Measurements from ENCODE around the gene FAM187B. TPM values are rescaled to one million over a fixed set of nuclear protein-coding genes. Genes with fewer than 3 reads are reported as not detected.

The FAM187B gene
- total RNA-seq, 1 experiment from 2014 or later: not detected

DNA sequence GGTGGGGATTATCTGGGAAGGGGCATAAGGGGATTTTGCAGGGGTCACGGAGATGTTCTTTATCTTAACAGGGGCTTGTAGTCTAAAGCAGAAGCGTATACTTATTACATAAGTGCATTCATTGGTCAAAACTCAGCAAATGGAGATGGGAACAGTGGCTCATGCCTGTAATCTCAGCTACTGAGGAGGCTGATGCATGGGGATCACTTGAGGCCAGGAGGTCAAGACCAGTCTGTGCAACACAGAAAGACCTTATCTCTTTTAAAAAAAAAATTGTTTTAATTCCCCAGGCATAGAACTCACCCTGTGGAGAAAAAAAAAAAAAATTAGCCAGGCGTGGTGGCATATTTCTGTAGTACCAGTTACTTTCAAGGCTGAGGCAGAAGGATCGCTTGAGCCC, 18.9 kb downstream of the FAM187B start:
- TF ChIP-seq EZH2 (IDR thresholded peaks at IDR 0.05; ENCODE audit: low read depth): no peak
- TF ChIP-seq, protein P1, sequence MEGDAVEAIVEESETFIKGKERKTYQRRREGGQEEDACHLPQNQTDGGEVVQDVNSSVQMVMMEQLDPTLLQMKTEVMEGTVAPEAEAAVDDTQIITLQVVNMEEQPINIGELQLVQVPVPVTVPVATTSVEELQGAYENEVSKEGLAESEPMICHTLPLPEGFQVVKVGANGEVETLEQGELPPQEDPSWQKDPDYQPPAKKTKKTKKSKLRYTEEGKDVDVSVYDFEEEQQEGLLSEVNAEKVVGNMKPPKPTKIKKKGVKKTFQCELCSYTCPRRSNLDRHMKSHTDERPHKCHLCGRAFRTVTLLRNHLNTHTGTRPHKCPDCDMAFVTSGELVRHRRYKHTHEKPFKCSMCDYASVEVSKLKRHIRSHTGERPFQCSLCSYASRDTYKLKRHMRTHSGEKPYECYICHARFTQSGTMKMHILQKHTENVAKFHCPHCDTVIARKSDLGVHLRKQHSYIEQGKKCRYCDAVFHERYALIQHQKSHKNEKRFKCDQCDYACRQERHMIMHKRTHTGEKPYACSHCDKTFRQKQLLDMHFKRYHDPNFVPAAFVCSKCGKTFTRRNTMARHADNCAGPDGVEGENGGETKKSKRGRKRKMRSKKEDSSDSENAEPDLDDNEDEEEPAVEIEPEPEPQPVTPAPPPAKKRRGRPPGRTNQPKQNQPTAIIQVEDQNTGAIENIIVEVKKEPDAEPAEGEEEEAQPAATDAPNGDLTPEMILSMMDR (conservative IDR thresholded peaks at IDR 0.05): no peak
- POLR2A ChIA-PET (ENCODE audit: unreplicated experiment): no interaction called here
- no TSS peak for BruUV-seq (replicated peaks)
- Histone ChIP-seq H3K9me3 (ENCODE audit: insufficient read depth, low read depth) (no peaks in the 10 kb centered on the region), H2AFZ (no peak overlapping the region), H3K27me3 (ENCODE audit: insufficient read depth, low read depth) (no peaks in the 10 kb centered on the region), H3K4me3 (no peak overlapping the region), H3K36me3 (ENCODE audit: low read depth) (no peaks in the 10 kb centered on the region), H3K4me1 (replicated peaks; ENCODE audit: insufficient read depth) (peaks cover 33% of the 10 kb centered on the region), H3K4me2 (no peak overlapping the region), H3K27ac (no peak overlapping the region), H3F3A (ENCODE audit: insufficient read depth, low read depth) (peaks cover 37% of the 10 kb centered on the region), H4K20me1 (ENCODE audit: insufficient read depth) (no peaks in the 10 kb centered on the region), H3K79me2 (ENCODE audit: low read depth) (no peaks in the 10 kb centered on the region), H3K9me2 (ENCODE audit: insufficient read depth) (no peaks in the 10 kb centered on the region)
- intact Hi-C loops (cut with micrococcal nuclease; ENCODE audit: unreplicated experiment): no loop called here
- DNase-seq: no peak
- CTCF ChIA-PET: no interaction called here

DNA sequence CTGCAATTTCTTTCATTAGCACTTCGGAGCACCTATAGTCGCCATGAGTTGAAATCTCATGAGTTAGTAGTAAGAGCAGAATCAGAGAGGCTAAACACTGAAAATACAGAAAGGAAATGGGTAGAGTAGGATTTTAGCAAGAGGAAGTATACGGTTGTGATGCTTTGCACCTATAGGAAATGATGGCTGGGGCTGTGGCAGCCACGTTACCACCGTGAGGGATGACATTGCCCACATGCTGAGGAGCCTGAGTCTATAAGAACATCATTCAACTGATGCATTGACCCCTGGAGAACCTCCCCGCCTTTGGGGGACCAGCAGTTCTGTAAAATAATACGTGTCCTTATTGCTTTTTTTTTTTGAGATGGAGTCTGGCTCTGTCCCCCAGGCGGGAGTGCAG, 20.4 kb downstream of the FAM187B start:
- H3F3A ChIP-seq (ENCODE audit: insufficient read depth, low read depth): peaks cover 22% of the 10 kb centered on the region
- no peaks in the 10 kb centered on the region for H3K79me2 ChIP-seq (ENCODE audit: low read depth)
- H3K36me3 ChIP-seq (ENCODE audit: low read depth): no peaks in the 10 kb centered on the region
- H3K4me1 ChIP-seq (replicated peaks; ENCODE audit: insufficient read depth): peaks cover 18% of the 10 kb centered on the region
- no peaks in the 10 kb centered on the region for H3K9me2 ChIP-seq (ENCODE audit: insufficient read depth)
- H3K27ac ChIP-seq: 0 out of 2 replicates have a peak overlapping the region, but pooled peaks have one; percentile 58
- DNase-seq: no peak
- TF ChIP-seq, protein P1 (conservative IDR thresholded peaks at IDR 0.05): no peak
- TF ChIP-seq EZH2 (IDR thresholded peaks at IDR 0.05; ENCODE audit: low read depth): no peak
- BruUV-seq (replicated peaks): no TSS peak
- no peak overlapping the region for H2AFZ ChIP-seq
- no peaks in the 10 kb centered on the region for H3K9me3 ChIP-seq (ENCODE audit: insufficient read depth, low read depth)
- no peak overlapping the region for H3K4me3 ChIP-seq
- H3K4me2 ChIP-seq: peak overlapping the region; percentile 59; the same call in 1 of the 2 replicates
- ChIA-PET CTCF (no interaction called here), POLR2A (ENCODE audit: unreplicated experiment) (interaction anchor here (0.6 kb wide), 1 partner anchor 46 kb away, joined by 5 read pairs; no protein-coding TSS in a partner anchor)
- H3K27me3 ChIP-seq (ENCODE audit: insufficient read depth, low read depth): no peaks in the 10 kb centered on the region
- no peaks in the 10 kb centered on the region for H4K20me1 ChIP-seq (ENCODE audit: insufficient read depth)
- intact Hi-C loops (cut with micrococcal nuclease; ENCODE audit: unreplicated experiment): no loop called here

DNA sequence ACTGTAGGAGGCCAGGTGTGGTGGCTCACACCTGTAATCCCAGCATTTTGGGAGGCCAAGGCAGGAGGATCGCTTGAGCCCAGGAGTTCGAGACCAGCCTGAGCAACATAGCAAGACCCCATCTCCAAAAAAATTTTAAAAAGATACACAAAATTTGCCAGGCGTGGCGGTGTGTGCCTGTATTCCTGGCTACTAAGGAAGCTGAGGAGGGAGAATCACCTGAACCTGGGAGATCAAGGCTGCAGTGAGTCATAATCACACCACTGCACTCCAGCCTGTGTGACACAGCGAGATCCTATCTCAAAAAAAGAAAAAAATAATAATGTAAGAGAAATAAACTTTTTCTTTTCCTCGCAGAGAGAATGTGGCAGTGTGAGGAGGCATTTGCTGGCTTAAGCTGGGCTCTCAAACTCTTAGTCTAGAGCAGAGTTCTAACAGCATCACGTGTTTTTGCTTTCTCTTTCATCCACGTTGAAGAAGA, 21.1 kb downstream of the FAM187B start:
- Histone ChIP-seq H2AFZ (no peak overlapping the region), H3F3A (ENCODE audit: insufficient read depth, low read depth) (peaks cover 15% of the 10 kb centered on the region; the same call in 1 of the 2 replicates), H3K79me2 (ENCODE audit: low read depth) (no peaks in the 10 kb centered on the region), H3K9me2 (ENCODE audit: insufficient read depth) (no peaks in the 10 kb centered on the region), H3K9me3 (ENCODE audit: insufficient read depth, low read depth) (no peaks in the 10 kb centered on the region), H3K36me3 (ENCODE audit: low read depth) (no peaks in the 10 kb centered on the region), H3K27ac (peak overlapping the region; percentile 58), H3K4me2 (peak overlapping the region; percentile 59), H3K4me3 (no peak overlapping the region), H3K27me3 (ENCODE audit: insufficient read depth, low read depth) (no peaks in the 10 kb centered on the region), H4K20me1 (ENCODE audit: insufficient read depth) (no peaks in the 10 kb centered on the region), H3K4me1 (replicated peaks; ENCODE audit: insufficient read depth) (peaks cover 14% of the 10 kb centered on the region)
- CTCF ChIA-PET: no interaction called here
- DNase-seq: peak; percentile 22 to 61
- TF ChIP-seq EZH2 (IDR thresholded peaks at IDR 0.05; ENCODE audit: low read depth): no peak
- TF ChIP-seq, protein P1 (conservative IDR thresholded peaks at IDR 0.05): no peak
- intact Hi-C loops (cut with micrococcal nuclease; ENCODE audit: unreplicated experiment): no loop called here
- POLR2A ChIA-PET (ENCODE audit: unreplicated experiment): interaction anchor here (0.6 kb wide), 1 partner anchor 47 kb away, joined by 5 read pairs; no protein-coding TSS in a partner anchor
- no TSS peak for BruUV-seq (replicated peaks)

Data from PC-9 (cell line).